HG02763 (cell line): ENCODE results near the gene ATXN7L3.

Experiments
- ATAC-seq: cut with Tn5 transposase; IDR thresholded peaks from one replicate; pipeline ENCODE4 v1.9.1; 2021; ENCODE audit warnings: mild to moderate bottlenecking, moderate library complexity; ENCODE audit not compliant: unreplicated experiment

ATXN7L3 gene

DNA sequence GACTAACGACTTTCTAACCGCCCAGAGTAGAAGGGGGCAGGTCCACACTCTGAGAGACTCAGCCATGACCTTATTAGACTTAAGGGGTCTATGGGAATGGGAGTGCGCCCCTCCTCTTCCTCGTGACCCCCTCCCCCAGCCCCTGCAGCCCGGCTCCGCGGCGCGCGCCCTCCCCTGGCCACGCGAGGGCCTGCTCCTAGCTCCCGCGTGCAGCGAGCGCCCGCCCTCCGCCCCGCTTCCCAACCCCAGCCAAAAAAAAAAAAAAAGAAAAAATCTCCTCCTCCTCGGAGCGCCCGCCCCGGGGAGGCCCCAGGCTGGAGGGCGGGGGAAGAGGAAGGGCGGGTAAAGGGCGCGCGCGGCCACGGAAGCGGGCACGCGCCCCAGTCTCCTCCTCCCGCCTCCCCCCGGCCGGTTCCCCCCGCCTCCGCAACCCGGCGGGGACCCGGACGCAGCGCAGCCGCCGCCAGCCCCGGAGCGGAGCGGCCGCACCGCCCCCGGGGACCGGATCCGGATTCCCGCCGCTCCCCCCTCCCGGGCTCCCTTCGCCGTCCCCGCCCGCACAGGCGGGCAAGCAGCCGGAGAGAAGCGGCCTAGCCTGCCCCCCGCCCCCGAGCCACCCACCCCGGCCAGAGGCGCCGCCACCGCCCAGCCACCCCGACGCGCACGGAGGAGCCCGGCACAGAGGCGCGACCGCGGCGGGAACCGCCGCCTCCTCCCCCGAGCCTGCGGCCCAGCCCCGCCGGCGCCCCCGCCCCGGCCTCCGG lies 18.8 kb upstream of the ATXN7L3 start:
- ATAC-seq: peak; percentile 41

DNA sequence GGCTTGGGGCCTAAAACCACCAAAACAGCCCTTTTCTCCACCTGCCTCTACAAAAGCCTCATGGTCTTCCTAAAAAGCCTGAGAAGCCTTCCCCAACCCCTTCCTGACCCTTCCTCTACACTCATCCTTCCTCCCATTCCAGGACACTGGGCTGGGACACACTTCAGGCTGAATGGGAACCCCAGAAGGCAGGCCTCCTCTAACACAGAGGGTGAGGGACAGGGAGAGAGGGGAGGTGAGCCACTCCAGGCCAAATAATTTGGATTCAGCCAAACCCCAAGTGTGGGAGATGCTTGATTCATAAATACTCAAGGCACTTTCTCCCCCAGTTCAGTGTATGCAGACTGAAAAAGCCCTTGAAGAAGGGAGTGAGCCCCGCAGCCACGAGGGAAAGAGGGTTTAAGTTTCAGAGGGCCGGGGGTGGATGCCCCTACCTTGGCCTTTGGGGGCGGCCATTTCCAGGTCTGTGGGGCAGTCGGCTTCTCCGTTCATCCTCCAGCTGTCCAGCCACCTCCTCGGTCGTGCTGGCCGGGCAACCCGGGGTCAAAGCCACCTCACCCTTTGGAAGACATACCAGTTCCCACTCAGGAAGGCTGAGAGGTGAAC lies 18.2 kb upstream of the ATXN7L3 start:
- ATAC-seq: no peak

DNA sequence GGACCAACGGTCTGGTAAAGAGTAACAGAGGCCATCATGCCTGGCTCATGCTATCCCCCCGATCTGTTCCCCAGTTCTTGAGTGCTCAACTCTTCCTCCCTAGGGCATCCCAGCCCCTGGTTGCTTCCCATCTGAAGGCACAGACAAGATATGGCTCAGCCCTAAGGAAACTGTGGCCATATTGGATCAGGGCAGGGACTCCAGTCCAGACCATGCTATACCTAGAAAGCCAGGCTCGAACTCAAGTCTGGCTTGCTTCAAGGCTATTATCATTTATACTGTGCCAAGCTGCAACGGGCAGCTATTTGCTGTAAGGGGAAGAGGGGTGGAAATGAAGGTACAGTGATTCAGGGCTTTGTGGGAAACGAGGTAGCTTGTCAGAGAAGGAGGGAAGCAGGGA lies 17.0 kb upstream of the ATXN7L3 start:
- no peak for ATAC-seq

- no peak for ATAC-seq
Observed at GRCh38 chr17:44216173-44216572, 16.5 kb upstream of the ATXN7L3 start.

DNA sequence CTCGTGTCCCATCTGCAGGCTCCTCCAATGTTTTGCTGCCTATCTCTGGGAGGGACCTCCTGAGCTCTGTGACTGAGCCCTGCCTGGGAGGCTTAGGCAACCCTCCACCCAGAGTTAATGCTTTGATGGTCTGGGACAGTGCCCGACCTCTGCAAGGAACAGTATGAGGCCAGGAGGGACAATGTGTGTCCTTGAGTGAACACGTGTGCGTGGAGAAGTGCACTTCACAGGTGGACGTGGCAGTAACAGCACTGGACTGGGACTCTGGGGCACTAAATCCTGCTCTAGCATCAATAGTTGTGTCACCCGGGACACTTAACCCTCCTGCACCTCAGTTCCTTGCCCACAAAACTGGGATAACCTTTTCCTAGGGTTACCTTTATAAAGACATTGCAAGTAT lies 15.2 kb upstream of the ATXN7L3 start:
- no peak for ATAC-seq

DNA sequence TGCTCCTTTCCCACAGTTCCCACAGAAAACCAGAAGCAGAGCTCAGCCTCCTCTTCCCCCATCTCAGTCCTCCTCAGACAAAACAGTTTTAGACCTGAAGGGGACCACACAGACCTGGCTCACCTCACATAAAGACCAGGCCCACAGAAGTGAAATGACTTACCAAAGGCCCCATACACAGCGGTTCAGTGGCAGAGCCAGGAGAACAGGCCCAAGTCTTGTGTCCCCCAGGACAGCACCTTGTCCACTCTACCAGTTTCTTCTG lies 14.5 kb upstream of the ATXN7L3 start:
- ATAC-seq: no peak

DNA sequence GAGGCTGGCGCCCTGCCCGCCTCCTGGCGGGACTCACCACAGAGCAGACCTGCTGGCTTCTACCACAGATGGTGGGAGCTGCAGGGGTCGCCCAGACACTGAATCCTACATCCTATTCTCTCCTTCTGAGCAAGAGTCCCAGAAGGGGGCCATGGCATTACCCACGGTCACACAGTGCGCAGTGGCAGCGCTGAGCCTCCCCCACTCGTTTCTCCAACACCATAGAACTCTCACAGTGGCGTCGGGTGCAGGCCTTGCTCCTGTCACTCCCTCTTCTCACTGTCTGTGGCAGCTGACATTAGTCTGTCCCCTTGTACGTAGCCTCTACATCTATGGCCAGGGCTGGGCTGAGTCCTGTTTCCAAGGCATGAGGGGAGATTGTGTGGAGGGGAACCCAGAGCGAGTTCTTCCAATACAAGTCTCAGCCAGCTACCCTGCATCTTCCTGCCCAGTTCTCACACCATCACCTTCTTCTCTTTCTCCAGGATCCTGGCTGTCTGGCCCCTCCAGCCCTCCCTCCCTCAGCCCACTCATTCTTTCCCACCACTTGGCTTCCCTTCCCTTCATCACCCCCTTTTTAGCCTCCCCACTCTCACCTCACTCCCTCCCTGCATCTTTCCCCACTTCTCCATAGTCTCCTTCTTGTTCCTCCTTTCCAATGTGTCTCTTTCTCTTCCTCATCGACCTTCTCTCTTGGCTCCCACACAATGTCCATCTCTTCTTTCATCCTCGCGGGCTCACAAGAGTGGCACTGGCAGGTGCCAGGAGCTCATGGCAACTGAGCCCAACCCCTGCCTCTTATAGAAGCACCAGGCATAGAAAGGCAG lies 13.9 kb upstream of the ATXN7L3 start:
- ATAC-seq: no peak

DNA sequence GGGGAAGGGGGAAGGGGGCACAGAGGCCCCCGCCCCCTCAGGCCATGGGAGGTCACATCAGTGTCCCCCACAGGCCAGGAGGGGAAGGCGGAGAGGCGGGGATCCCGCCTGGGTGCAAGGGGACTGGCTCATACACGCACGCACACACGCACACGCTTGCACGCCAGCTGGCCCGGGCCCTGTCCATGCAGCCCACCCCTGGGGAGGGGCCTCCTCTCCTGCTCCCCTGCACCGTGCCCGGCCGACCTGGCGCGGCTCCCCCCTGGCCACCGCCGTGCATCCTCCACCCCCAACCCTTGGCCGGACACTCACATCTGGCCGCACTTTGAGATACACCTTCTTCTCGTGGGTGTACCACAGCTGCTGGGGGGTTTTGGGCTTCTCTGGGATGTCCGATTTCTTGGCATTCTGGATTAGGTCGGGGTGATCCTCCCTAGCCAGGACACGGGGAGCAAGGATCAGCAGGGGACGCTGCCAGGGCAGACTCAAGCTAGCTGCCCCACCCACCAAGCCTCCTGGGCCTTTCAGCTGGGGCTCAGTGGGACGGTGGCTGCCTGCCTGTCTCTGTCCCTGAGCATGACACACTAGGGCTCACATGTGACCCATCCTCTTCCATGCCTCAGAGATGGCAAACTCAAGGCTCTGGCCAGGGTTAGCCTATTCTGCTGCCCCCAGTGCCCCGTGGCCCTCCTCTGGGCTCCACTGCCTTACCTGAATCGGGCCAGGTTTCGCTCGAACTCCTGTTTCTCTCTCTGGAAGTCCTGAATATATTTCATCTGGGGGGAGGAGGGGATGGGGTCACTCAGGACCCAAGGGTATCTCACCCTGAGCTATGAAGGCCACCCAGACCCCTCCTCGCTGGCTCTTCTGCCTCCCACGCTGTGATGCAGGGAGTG lies 13.1 kb upstream of the ATXN7L3 start:
- no peak for ATAC-seq

DNA sequence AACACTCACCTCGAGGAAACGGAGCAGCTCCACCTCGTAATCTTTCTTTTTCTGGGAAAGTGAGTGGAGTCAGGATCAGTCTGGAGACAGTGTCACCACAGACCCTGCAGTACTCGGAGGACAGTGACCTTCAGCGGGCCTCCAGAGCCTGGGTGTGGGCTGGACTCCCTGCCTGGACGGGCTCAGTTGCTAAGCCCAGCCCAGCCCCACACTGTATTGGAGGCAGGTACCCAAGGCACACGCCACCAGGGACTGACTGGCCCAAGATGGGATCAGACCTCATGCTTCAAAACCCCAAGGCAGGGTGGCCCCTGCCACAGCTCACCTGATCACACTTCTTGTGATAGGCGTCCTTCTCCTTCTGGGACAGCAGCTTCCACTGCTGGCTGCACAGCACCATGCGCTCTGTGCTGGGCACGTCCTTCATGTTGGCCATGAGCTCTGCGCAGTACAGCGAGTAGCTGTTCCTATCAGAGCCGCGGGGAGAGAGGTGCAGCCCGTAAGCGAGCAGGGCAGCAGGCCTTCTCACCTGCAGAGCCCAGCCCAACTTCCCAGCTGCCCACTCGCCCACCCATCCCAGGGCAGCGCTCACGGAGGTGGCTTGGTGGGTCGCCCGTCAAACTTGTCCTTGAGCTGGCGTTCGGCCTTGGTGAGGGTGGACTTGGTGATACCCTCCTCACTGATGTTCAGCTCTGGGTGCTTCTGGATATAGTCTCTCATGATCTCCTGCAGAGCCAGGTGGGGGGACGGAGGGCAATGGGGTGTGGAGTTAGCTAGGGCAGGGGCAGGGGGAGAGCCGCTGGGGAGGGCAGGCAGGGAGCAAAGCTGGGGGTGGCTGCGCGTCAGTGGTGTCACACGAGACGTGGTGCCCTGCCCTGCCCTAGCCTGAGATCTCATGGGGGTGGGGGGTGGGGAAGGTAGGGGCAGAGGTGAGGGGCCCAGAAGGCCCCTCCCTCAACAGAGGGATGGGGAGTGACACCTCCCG lies 11.9 kb upstream of the ATXN7L3 start:
- no peak for ATAC-seq

GRCh38 chr17:44210342-44211192 lies 10.9 kb upstream of the ATXN7L3 start:
- peak; percentile 83 for ATAC-seq

DNA sequence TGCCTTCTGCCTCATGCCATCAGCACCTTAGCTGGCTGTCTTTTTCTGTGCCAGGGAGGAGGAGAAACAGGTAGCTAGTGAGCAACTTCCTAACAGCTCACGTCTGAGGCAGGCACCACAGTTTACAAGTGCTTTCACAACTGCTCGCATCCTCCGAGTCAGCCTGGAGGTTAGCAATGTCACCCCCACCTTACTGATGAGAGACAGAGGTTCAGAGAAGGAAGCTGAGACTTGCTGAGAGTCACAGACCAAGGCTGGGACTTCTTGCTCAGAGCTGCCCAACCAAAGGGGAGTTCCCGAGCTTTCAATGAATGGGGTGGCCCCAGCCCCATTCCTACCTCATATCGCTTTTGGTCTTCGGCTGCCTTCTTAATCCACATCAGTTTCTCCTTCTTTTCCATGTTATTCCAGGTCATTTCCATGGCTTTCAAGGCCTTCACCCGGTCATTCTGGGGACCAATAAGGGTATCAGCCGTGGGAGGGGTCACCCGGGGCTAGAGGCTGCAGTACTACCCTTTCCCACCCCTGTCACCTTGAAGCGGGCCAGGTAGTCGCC lies 10.2 kb upstream of the ATXN7L3 start:
- peak; percentile 15 for ATAC-seq

- ATAC-seq: no peak
Observed at GRCh38 chr17:44207743-44208142, 8.1 kb upstream of the ATXN7L3 start.

GRCh38 chr17:44207319-44207718 lies 7.6 kb upstream of the ATXN7L3 start:
- ATAC-seq: no peak

- no peak for ATAC-seq
Observed at GRCh38 chr17:44206825-44207155, 7.1 kb upstream of the ATXN7L3 start.

GRCh38 chr17:44205962-44206824 lies 6.5 kb upstream of the ATXN7L3 start:
- ATAC-seq: no peak

GRCh38 chr17:44204441-44204882 lies 4.8 kb upstream of the ATXN7L3 start:
- no peak for ATAC-seq

DNA sequence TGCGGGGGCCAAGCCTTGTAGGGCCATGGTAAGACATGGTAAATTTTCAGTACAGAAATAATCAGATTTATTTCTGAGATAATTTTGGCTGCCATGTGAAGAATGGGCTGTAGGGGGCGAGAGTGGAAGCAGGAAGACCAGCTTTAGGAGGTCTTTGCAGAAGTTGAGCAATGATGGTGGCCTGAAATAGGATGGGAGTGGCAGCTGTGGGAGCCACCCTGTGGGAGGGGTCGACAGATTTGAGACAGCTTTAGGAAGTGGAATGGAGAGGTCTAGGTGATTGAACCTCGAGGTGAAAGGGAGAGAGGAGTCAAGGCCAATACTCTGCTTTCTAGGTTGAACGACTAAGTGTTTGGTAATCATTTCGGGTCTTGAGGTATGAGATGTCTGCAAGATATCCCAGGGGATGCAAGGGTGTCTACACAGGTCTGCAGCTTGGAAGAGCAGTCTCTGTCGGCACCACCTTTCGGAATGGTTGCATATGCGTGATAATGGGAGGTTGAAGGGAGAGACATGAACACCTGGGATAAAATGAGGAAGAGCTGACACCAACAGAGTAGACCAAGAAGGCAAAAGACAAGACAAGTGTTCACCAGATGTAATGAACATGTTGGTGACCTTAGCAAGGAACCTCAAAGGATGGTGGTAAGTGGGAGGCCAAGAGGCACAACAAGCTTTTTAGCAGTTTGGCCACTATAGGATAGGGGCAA lies 4.2 kb upstream of the ATXN7L3 start:
- ATAC-seq: no peak
